HG03469 (cell line): Measurements from ENCODE around the gene DYNLT3.

Experiments used
- ATAC-seq: cut with Tn5 transposase; IDR thresholded peaks from one replicate; pipeline ENCODE4 v1.9.1; 2021; ENCODE audit warnings: mild to moderate bottlenecking, moderate library complexity, moderate number of reproducible peaks; ENCODE audit not compliant: unreplicated experiment

DYNLT3 gene

DNA sequence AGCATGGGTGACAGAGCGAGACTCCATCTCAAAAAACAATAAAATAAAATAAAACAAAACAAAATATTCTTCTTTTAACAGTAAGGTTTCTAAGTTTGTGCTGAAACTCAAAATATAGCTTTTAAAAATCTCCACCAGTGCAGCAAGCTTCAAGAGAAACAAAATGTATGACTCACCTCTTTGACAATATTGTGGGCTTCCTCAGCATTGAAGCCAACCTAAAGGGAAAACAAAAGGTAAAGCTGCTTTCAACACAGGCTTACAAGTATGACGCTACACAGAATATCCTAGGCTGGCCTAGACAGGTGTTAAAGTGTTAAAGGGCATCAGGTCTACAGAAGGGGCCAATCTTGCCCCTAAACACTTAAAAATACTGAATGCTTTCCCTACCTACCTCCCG is 1.2 kb downstream of the DYNLT3 start:
- ATAC-seq: no peak

DNA sequence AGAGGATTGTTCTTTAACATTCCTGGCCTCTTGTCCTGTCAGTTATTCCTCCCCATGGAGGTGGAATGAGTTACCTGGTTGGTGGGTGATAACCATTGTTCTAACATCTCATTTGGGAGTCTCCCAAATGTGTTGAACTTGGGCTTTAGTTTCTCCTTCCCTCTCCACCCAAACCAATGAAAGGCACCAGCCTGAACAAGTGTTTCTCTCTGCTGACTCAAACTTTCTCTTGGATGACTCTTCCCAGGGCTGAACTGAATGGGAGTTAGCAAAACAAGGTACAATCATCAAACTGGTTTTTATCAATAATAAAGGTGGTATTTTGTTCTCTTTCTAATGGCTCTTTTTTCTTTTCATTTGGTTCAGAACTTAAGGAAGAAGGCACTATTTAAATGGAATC is 2.7 kb downstream of the DYNLT3 start:
- no peak for ATAC-seq

DNA sequence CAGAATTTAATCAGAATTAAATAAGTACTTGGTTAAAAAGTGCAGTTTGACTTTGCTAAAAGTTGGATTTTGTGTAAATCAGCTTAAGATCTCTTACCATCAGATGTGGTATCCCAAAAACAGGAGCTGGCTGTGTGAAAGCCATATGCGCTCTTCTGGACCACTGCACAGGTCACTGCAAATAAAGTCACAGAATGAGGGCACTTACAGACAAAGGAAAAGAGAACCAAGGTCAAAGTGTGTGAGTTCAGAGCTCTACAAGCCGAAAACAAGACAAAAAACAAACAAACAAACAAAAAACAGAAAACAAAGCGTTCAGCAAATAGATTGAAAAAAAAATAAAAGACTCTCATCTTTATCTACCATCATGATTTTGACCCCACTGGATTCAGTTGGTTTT is 6.4 kb downstream of the DYNLT3 start:
- no peak for ATAC-seq

DNA sequence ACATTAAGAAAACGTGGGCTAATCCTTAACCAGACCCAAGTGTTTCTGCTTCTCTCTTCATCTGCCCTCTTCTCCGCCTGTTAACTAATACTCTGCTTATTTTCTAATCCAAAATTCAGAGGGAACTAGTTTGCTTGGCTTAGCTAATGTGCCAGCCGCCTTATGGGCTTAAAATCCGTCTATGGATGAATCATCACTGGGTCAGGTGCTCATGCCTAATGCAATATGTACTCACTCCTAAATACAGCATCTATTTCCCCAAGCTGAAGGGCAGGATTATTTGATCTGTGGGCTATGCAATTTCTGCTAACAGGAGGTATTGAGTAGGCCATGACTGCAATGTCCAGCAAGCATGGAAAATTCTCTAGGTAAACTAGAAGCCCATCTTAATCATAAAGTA is 12.4 kb downstream of the DYNLT3 start:
- no peak for ATAC-seq

DNA sequence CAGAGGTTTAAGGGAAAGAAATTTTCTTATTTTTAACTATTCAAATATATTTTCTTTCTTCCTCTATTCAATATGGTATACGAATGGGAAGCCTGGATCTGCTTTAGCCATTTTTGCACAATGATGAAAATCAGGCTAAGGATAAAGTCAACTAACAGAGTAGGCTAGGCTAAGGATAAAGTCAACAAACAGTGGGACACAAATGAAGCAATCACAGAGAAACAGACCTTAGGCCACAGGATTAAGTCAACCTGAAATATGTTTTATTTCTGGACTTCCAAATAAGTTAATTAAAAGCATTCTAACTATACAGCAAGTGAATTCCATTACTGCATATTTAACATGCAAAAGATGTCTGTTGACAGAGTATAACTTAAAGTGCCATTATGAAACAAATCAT is 17.0 kb downstream of the DYNLT3 start:
- ATAC-seq: no peak

DNA sequence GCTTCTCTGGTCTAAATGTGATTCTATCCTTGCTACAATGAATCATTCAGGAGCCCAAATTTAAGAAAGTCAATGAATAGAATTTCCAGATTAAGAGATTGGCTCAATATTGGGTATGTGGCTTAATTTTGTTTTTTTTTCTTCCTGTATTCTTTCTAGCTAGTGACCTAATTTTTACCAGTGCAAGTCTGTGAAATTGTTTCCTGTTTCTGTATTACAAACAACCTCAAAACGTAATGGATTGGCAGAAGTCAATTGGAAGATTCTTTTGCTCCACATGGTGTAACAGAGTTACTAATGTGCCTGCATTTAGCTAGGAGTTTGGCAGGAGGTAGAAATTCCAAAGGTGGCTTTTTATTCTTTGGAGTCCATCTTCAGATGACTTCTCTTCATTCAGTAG is 17.6 kb downstream of the DYNLT3 start:
- no peak for ATAC-seq

DNA sequence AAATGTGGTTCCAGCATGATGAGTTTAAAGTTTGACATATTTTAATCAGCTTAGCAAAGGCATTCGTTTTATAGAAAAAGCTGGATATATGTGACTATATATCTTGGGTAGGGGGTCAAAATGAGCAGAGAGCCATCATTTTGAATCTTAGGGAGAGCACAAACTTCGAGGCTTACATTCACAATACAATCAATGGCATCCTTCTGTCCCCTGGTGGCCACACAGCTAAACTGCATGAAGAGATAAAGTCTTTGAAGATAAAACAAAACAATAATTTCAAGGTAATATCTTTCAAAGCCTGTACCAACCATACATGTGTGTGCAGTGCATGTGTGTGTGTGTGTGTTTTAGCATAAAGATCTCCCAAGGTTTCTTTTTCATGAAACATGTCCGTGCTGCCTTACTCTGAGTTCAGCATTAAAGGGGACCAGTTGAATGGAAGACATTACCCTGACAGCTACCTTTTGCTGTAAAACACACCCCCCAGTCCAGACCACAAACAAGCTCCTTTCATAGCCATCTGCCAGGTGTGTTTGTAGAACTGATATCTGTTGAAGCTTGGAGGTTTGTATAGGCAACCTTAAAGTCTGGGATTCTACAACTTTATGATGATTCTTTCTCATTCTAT is 22.0 kb downstream of the DYNLT3 start:
- peak; percentile 53 for ATAC-seq

DNA sequence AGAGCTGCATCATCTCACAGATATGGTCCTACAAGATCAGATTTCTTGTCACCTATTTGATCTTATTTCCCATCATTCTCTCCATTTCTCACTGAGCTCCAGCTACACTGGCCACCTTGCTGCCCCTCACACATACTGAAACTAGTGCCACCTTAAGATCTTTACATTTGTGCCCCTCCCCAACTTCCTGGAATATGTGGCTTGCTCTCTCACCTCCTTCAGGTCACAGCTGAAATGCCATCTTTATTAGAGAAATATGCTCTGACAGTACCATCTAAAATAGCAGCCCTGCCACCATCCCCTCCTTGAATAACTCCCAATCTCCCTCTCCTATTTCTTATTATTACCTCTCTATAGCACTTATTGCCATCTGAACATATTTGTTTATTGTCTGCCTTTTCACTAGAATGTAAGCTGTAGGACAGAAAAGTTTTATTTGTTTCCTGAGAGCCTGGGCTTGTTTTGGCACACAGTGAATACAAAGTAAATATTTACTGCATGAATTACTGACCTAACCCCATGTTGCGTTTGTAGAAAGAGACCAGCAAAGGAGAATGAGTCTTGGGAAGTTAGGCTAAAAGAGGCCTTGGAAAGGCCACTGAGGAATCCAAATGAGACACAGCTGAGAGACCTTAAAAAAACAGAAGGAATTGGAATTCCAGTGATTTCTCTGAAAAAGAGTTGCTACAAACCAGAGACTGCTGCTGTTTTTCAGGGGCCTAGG is 22.7 kb downstream of the DYNLT3 start:
- no peak for ATAC-seq

DNA sequence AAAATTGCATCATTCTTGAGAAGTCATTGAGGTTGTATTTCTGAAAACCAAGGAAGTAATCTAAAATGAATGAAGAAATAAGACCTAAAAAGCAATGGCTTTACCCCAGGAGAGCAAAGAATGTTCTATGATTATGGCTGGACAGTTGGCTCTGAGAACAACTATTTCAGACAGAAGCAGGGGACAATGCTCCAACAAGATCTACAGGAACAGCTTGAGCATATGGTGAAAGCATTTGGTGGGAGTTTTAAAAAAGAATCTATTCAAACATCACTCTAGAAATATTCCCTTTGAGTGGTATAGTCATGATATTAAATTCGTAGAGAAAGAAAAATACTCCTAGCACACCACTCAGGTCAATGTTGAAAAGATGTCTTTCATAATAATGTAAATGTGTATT is 26.7 kb downstream of the DYNLT3 start:
- no peak for ATAC-seq

DNA sequence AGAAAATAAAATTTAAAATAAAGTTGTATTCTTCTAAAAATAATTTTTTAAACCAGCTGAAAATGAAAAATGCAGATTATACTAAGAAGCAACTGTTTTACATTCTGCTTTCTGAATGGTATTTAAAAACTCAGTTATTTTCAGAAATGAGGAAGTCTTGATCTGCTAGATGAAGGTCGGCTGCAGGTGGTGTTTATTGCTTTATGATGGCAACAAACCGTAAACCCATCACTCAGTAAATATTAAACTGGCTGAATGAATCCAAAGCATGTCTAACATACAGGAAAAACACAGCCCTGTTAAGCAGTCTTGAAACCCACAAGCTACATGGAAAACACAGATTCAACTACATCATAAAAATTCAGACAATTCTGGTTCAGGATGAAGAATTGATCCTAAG is 29.3 kb downstream of the DYNLT3 start:
- ATAC-seq: no peak

DNA sequence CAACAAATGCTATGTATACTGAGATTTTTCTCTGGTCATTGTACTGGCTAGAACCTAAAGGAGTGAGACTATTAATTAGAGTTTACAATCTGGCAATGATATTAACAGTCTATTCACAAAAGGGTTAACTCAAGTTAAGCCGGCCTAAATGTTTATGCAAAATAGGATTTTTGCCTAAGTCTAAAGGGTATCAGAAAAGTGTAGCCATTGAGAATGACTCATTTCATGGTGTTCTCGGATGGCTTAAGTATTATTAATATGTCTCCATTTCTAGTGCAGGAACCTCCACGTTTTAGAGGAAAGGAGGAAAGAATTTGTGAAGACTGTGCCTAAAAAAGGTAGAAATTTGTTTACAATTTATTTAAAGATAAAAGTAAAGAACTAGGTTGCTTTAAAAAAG is 29.8 kb downstream of the DYNLT3 start:
- no peak for ATAC-seq

DNA sequence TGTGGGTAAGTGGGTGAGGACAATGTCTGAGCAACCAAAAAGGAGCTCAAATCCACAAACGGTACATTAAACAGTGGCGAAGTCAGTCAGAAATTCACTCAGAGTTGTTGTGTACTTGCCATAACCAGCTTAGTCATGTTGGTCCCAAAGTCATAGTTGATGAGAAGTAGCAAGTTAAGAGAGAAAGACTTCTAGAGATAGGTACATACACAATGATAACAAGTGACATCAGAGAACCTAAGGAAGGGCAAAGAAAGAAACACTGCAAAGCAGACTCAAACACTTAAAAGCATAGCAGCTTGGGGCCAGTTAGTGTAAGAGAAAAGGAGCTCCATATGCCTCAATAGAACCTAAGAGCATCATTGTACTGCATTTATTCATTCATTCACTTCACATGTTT is 30.2 kb downstream of the DYNLT3 start:
- ATAC-seq: no peak

DNA sequence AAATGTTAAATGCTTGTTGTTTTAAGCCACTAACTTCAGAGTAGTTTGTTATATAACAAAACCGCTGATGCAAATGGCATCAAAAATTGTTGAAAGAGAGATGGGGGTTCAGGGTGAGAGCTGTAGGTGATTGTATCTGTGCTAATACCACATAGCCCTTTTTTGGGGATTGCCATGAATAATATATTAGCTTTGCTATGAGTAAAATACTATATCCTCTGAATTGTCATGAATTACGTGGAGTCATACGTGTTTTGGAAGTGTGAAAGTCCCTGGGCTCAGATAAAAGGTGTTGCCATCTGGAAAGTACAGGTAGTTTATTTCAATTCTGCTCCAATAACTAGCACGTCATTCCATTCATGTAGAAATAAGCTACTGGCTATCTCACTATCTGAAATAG is 30.6 kb downstream of the DYNLT3 start:
- no peak for ATAC-seq

DNA sequence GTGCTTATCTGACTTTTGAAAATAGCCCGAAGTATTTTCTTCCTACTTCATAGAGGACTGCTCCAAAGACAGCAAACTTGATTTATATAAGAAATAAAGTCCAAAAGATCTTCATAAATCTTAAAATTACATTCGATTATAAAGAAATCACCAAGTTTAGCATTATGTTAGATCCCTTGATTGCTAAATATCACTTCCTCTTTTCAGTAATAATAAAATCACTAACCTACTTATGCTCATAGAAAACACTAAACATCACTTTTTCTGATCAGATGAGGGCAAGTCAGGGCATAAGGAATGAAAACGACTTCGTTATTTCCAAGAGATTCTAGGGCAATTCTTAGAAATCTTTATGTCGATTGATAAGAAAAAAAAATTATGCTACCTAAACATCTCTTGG is 32.0 kb downstream of the DYNLT3 start:
- ATAC-seq: no peak

DNA sequence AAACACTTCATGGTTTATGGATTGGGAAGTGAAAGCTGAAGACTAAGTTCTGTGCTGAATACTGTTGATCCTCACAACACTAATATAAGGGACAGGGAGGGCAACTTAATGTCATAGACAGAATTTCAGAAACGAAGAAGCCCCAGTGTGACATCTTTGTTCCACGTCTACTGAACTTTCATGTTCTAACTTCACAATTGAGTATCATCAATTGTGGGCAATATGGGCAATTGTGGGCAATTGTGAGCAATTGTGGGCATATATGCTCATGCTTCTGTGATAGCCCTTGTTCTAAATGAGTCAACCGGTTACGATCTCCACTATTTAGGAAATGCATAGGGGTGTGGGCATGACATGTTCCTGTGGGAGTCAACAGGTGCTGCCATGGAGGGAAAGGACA is 33.8 kb downstream of the DYNLT3 start:
- ATAC-seq: no peak

DNA sequence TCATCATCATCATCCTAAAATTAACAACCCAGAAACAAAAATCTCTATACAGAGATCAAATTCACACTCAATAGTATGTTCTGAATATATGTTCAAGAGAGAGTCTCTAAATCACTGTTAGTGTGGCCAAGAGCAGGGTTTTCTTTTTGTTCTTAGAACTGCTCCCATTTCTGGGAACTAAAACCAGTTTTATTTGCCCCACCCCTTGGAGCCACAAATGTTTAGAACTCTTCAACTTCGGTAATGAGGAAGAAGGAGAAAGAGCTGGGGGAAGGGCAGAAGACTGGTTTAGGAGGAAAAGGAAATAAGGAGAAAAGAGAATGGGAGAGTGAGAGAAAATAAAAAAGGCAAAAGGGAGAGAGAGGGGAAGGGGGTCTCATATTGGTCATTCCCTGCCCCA is 35.3 kb downstream of the DYNLT3 start:
- no peak for ATAC-seq

DNA sequence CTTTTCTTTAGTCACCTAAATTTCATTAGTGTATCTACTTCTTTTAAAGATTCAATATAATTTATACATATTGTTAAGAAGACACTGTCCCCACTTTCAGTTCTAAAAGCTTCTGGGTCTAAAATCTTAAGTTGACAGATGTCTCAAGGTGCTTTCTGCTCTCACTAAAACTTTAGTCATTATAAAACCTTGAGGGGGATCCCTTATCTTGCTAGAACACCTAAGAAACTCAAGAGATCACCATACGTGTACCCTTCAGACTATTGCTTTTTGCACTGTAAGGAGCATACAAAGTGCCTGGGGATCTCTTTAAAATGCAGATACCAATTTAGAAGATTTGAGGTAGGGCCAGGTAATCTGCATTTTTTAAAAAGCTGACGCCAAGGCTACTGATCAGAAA is 37.4 kb downstream of the DYNLT3 start:
- ATAC-seq: no peak

DNA sequence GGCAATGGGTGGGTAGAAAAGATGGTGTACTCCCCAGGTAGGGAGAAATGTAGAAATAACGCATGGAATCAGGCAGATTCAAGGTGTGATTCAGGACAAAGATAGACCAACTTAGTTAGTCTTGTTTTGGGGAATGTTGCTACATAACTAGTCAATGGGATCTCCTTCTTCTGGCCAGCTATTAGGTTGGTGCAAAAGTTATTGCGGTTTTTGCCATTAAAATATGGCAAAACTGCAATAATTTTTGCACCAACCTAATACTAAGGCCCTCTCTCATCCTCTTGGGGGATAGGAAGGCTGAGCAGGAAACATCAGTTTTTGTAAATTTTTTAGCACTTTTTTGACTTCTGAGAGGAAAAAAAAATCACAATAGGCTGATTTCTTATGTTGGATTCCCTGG is 44.3 kb downstream of the DYNLT3 start:
- no peak for ATAC-seq

DNA sequence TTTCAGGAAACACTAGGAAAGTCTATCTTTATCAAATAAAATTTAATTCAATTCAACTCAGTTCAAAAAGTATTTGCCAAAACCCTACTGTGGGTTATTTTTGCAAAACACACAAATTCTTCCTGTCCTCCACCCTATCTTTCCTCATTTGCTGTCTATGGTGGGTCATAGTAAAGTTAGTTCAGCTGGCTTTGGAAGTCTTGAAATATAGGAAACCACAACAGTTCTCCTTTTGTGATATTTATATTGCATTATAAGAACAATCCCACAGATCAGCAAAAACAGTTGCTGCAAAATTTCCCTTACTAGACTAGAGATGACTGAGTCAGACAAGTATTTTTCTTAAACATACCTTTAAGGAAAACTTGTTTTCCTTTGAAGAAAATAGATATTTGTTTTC is 45.3 kb downstream of the DYNLT3 start:
- ATAC-seq: no peak

DNA sequence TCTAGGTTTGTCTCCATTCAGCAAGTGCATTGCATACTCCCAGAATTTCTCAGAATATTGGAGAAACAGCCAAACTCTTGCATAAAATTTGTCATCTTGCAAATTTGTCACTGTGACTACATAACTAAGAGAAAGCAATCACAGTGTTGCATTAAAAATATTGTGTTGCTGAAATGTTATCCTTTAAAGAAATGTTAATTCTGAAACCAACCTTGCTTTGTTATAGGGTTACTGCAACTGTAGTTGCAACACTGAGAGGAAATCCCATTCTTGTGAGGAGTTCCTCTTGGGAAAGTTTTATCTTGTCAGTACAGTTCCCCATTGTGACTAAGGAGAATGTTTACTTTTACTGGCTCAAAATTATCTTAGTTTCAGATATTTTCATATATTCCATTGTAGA is 46.7 kb downstream of the DYNLT3 start:
- ATAC-seq: no peak

DNA sequence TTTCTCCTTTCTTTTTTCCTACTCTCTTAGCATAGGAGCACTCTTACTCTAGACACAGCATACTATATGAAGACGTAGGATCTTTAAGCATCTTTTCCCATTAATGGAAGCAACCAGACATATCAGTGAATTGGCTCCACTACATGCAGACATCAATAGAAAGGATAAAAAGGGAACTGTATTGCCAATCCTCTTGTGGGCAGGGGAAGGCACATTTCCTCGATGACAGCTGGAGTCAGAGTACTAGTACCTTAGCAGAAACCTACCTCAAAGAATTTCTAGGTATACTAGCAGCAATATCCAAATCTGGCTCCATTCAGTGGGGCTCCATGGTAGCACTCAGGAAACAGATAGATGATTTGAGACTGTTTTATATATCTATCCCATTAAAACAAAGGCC is 47.4 kb downstream of the DYNLT3 start:
- no peak for ATAC-seq

DNA sequence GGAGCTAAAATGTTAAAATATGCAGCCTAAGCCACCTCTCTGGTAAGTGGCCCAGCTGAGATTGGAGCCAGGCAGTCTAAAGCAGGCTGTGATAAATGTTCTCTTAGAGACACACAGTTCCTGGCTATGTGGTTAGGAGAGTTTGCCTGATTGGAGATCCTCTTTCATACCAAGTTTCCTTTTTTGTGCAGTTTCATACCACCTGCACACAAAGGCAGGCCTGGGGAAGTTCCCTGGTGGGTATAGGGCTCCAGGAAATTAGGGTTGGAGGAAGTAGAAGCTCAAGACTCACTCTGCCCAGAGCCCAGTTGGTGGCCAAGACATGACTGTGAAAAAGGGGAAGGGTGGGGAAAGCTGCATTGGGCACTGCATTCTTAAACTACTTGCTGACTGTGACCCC is 50.6 kb downstream of the DYNLT3 start:
- peak; percentile 85 for ATAC-seq

DNA sequence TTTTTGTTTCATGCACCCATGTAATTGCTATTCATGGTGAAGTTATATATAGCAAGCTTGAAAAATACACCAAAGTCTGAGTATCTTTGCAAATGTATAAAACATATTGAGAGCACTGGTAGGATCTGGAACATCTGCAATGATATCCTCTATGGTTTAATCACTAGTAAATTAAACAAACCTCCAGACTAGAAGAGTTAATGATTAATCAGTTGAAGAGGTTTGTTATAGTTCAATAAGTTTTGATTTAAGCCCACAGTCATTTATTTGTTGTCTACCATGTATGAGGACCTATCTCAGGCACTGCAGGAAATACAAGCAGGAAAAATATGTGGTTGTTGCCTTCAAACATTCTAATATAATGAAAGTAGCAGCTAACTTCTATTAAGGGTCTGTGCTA is 51.1 kb downstream of the DYNLT3 start:
- ATAC-seq: no peak
